Measurements from ENCODE around the gene PHIP.
A peak's percentile ranks its signal among the peaks of the same experiment; 100 is the strongest.

The PHIP gene

DNA sequence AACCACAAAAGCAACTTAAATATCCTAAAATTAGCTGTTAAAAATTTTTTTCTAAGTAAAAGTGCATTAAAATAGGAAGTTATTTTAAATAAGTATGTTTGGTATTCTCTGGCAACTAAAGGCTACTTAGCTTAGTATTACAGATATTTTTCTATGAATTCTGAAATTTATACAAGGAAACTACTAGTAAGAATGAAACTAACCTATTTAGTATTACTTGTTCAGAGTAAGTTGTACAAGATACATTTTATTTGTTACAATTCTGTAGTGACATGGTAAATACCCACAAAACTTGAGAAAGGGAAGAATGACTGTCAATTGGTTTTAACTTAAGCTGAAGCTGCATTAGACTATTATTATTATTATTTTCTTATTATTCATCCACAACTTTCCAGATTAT, 6.5 kb downstream of the PHIP start:
- DNase-seq (ENCODE audit: low spot score), result no peak
- no peak for FAIRE-seq

DNA sequence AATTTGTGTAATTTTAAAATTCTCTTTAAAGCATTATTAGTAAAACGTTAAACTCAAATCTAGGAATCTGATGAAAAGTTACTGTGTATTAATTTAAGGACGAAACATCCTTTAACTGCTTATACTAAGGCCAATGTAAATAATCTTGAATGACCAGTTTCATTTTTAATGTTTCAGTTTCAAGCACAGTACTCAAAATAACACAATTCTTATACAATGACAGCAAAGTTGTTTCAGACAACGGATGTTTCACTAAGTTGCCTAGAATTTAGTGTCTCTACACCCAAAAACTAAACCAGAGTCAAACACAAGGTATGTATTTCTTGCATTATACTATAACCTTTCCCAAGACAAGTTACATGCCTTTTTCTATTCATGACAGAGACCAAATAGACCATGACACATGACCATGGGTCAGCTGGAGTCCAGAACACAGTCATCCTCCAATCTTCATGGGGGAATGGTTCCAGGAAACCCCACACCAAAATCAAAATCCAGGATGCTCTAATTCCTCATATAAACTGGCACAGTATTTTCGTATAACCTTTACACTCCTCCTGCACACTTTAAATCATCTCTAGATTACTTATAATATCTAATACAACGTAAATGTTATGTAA, 7.7 kb downstream of the PHIP start:
- FAIRE-seq (no peak), DNase-seq (ENCODE audit: low spot score) (no peak)

DNA sequence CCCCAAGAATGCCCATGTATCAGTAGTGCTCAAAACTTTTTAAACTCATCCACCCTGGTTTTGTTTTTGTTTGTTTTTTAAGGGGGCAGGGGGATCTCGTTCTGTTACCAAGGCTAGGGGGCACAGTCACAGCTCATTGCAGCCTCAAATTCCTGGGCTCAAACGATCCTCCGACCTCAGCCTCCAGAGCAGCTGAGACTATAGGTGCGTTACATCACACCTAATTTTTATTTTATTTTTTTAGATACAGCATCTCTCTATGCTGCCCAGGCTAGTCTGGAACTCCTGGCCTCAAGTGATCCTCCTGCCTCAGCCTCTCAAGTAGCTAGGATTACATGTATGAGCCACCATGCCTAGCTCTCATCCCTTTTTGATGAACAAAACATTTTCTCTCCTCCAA, 11.2 kb downstream of the PHIP start:
- FAIRE-seq (no peak), DNase-seq (ENCODE audit: low spot score) (no peak)

DNA sequence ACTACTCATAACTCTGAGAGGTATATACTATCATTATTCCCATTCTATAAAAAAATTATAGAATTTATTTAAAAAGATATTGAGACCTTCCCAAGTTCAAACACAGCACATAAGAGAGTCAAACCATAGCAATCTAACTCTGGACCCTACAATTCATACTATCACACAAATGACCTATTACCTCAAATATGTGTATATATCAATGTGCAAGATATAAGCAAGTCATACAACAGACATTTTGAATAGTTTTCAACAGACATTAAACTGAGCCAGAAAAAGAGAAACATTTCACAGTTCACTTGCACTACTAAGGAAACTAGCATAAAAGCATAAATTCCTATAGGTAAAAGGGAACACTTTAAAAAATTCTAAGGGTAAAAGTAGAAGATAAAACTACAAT, 11.7 kb downstream of the PHIP start:
- DNase-seq (ENCODE audit: low spot score), result no peak
- FAIRE-seq, result no peak

GRCh38 chr6:79065232-79065631, 12.8 kb downstream of the PHIP start:
- FAIRE-seq (no peak), DNase-seq (ENCODE audit: low spot score) (no peak)

DNA sequence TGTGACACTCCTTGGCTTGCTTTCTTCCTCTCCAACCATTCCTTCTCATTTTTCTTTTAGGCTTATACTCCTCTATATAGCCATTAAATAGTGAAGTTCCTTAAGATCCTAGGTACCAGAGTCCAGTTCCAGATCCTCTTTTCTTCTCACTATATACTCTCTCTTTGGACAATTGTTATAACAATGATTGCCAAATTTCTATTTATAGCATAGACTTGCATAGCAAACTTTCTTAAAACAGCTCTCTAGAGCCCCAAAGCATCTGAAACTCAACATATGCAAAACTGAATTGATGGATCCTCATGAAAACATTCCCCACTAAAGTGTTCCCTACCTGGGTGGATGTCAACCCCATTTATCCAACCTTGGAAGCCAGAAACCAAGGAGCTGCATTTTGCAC, 13.4 kb downstream of the PHIP start:
- DNase-seq (ENCODE audit: low spot score), result no peak
- FAIRE-seq, result no peak

DNA sequence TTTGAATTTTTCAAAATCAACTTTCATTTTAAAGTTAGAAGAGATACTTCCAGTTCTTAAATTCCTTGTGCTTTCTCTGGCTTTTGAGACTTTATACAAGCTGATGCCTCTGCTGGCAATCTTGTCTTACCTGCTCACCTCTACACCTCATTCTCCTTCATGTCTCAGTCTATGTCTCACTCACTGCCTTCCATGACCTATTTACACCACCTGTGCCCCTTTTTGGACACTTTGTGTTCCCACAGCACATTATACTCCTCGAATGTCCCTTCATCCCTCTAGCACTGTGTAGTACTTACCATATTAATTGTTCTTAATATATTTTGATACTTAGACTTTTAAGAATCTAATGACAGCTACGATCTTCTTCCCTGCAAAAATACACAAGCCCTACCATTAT, 15.3 kb downstream of the PHIP start:
- FAIRE-seq (no peak), DNase-seq (ENCODE audit: low spot score) (no peak)

DNA sequence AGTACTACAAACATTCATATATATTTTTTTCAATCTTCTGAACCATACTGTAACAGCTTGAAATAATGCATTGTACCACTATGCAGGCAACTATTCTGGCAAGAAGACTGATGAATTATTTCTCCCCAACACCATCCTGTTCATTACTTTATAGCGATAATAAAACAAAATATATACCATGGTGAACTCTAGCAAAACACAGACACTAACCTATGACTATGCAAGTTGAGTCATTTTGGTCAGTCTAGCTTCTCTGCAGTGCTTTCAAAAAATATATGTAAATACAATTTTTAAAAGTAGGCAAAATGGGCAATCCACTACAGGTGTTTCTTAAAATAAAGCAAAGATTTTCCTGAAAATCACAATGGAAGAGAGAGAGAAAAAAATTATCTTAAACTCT, 20.3 kb downstream of the PHIP start:
- DNase-seq (ENCODE audit: low spot score) (no peak), FAIRE-seq (no peak)

GRCh38 chr6:79056226-79056625, 21.8 kb downstream of the PHIP start:
- DNase-seq (ENCODE audit: low spot score) (no peak), FAIRE-seq (no peak)

GRCh38 chr6:79048611-79049010, 29.4 kb downstream of the PHIP start:
- FAIRE-seq (no peak), DNase-seq (ENCODE audit: low spot score) (peak; percentile 6)

DNA sequence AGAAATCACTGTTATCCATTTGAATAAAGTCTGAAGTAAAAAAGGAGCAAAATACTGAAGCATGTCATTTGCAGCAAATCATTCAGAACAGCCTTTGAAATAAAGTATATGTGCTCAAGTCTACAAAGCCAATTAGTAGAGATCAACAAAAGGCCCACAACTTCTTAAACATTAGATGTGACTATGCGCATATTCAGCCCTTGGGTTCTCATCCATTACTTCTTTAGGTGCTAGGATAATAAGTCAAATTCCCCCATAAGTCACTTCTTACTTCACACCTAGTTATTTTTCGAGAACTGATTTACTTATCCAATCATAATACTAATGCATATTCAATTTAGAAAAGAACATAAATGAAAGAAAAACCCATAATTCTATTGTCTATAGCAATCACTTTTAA, 31.0 kb downstream of the PHIP start:
- FAIRE-seq, result no peak

GRCh38 chr6:79045966-79046365, 32.1 kb downstream of the PHIP start:
- FAIRE-seq (no peak), DNase-seq (ENCODE audit: low spot score) (no peak)

More for the DNA sequence above, 31.0 kb downstream of the PHIP start:
- DNase-seq (ENCODE audit: low spot score), result no peak

DNA sequence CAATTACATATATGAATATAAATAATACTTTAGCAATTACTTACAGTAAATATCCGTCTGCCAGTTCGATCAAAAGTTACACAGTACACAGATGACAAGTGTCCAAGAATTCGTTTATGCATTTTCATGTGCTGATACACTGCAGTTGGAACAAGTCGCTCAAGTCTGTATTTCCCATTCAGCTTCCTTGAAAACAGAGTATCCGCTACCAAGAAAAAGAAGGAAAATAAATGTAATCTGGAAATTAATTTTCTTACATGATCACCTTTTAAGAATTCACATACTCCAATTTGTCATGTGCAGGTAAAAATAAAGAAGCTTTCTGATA, 35.3 kb downstream of the PHIP start:
- FAIRE-seq, result no peak
- DNase-seq (ENCODE audit: low spot score), result no peak

DNA sequence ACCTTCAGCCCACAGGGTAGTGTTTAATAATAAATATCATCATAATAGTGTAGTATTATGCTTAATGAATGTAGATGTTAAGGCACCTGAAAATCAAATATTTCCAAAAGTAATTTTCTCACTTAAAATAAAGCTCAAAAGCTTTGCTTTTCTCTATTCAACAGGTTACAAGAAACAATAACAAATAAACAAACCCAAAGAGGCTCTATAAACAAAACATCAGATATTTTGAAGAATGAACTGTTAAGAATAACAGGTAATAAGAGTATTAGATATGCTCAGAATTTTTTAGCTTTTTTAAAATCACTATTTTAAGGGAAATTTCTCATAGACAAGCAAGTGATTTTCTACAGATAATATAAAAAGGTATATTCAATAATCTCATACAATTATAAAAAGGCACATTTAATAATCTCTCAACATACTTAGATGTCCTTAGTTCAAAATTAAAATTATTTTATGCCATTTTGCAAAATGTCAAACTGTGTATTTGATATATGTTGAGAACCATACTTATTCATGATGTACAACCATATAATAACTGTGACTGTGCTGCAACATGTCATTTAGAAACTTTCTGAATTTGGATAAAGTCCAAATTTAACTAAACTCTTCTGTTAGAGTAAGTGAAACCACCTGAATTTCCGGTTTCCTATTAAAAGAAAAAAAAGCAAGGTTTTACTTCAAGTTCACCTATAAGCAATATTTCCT, 35.8 kb downstream of the PHIP start:
- DNase-seq (ENCODE audit: low spot score) (no peak), FAIRE-seq (no peak)

DNA sequence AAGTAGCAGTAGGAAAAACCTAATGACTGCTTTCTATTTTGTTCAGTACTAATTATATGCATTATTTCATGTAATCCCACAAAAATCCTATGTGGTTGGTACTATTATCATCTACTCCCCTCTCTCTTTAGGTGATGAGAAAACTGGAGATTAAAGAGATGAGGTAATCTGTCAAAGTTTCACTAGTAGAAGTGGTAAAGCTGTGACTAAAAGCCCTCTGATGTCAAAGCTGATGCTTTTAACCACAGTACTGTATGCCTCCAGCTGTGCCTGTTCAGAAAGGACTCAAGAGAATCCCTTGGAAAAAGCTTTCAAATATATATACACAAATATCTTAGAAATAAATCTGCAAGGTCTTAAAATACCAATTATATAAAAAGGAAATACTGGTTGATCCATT, 38.0 kb downstream of the PHIP start:
- DNase-seq (ENCODE audit: low spot score) (no peak), FAIRE-seq (no peak)

DNA sequence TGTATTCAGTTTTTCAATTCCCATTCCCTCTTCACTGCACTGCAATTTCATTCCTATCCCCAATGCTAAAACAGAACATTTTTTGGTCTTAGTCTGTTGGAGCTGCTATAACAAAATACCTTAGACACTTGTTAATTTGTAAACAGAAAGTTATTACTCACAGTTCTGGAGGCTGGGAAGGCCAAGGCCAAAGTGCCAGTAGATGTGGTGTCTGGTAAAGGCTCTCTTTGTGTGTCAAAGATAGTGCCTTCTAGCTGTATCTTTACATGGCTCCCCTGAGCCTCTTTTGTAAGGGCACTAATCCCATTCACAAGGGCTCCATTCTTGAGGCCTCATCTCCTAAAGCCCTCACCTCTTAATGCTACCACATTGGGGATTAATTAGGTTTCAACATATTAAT, 40.0 kb downstream of the PHIP start:
- FAIRE-seq (no peak), DNase-seq (ENCODE audit: low spot score) (no peak)

DNA sequence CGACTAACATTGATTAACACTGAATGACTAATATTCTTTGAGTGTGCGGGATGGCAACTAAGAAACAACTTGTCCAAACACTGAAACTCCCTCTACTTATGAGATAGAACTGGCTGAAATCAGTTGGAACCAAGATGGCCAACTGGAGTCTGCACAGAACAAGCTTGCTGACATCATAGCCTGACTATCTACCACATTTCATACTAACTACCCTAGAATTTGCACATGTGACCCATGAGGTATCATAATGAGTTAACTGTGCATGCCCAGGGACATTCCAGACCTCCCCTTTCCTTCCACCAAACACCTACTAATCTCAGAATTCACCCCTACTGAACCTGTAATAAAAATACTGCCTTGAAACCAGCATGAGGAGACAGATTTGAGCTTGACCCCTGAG, 43.2 kb downstream of the PHIP start:
- FAIRE-seq (no peak), DNase-seq (ENCODE audit: low spot score) (no peak)

- FAIRE-seq, result no peak
Observed at GRCh38 chr6:79033279-79033678, 44.8 kb downstream of the PHIP start.

GRCh38 chr6:79031821-79032590, 46.0 kb downstream of the PHIP start:
- DNase-seq (ENCODE audit: low spot score) (no peak), FAIRE-seq (no peak)

More at GRCh38 chr6:79033279-79033678, 44.8 kb downstream of the PHIP start:
- no peak for DNase-seq (ENCODE audit: low spot score)

- FAIRE-seq, result no peak
- no peak for DNase-seq (ENCODE audit: low spot score)
Observed at GRCh38 chr6:79030511-79030910, 47.5 kb downstream of the PHIP start.

- DNase-seq (ENCODE audit: low spot score) (no peak), FAIRE-seq (no peak)
Observed at GRCh38 chr6:79030023-79030422, 48.0 kb downstream of the PHIP start.

- DNase-seq (ENCODE audit: low spot score) (no peak), FAIRE-seq (no peak)
Observed at GRCh38 chr6:79028641-79029314, 49.3 kb downstream of the PHIP start.
